GM23248 (cell line): ENCODE results near the gene HARS2.

Source experiments
- EZH2 ChIP-seq: fragments of 200-600 bp; sonication (generic); IDR thresholded peaks from 2 replicates; pipeline ENCODE4 v1.6.1; 2018; ENCODE audit warnings: antibody characterized with exemption, mild to moderate bottlenecking; ENCODE audit not compliant: insufficient read depth, poor library complexity, severe bottlenecking
- EZH2phosphoT487 ChIP-seq: fragments of 200-600 bp; sonication (generic); IDR thresholded peaks from 2 replicates; pipeline ENCODE4 v1.6.1; 2018; ENCODE audit warnings: antibody characterized with exemption, moderate library complexity, mild to moderate bottlenecking, low read depth; ENCODE audit not compliant: insufficient read depth

GRCh38 chr5:140674211-140674610 is 17.0 kb upstream of the HARS2 start:
- no peak for TF ChIP-seq EZH2
- TF ChIP-seq EZH2phosphoT487, result no peak
